HUES64 (cell line): ENCODE data around the gene RABIF.
"Not testable (repeated sequence)": the region's sequence is repeated elsewhere in the genome, so short reads cannot be mapped to it uniquely, and the experiment has no call there.

Source experiments
- H3K27ac ChIP-seq: 2 replicates; pipeline ENCODE4 v1.7.0; 2013; ENCODE audit warnings: low read depth, low read length, inconsistent platforms
- H3K27me3 ChIP-seq: 2 replicates; pipeline ENCODE4 v1.6.1; 2013; ENCODE audit warnings: mild to moderate bottlenecking, low read length; ENCODE audit not compliant: insufficient read depth
- H3K36me3 ChIP-seq: 2 replicates; pipeline ENCODE4 v1.6.1; 2013; ENCODE audit warnings: mild to moderate bottlenecking, low read length; ENCODE audit not compliant: insufficient read depth
- H3K4me1 ChIP-seq: 2 replicates; pipeline ENCODE4 v1.6.1; 2013; ENCODE audit warnings: mild to moderate bottlenecking, low read length, moderate library complexity; ENCODE audit not compliant: insufficient read depth
- H3K4me3 ChIP-seq: 2 replicates; pipeline ENCODE4 v1.5.1; 2013; ENCODE audit warnings: mild to moderate bottlenecking, low read length, moderate library complexity
- H3K9ac ChIP-seq: 2 replicates; pipeline ENCODE4 v1.6.1; 2013; ENCODE audit warnings: mild to moderate bottlenecking, low read depth, low read length
- H3K9me3 ChIP-seq: 2 replicates; pipeline ENCODE4 v1.6.1; 2013; ENCODE audit warnings: low read depth, low read length; ENCODE audit not compliant: insufficient read depth
- WGBS: fragments of 150-250, 120-280 bp; methylation state at CpG from one replicate; pipeline ENCODE4 v1.1.7; 2013; ENCODE audit warnings: missing lambda C conversion rate; 5-methylcytosine and 5-hydroxymethylcytosine counted together

Gene RABIF

GRCh38 chr1:202831906-202832305, 57.0 kb downstream of the RABIF start:
- H3K36me3 ChIP-seq: no peaks in the 10 kb centered on the region
- no peak overlapping the region for H3K4me3 ChIP-seq
- no peak overlapping the region for H3K9ac ChIP-seq
- no peaks in the 10 kb centered on the region for H3K27me3 ChIP-seq
- WGBS: 90% methylated on average over 2 of the region's 3 CpGs
- peaks cover 10% of the 10 kb centered on the region; the same call in 1 of the 2 replicates for H3K4me1 ChIP-seq
- no peak overlapping the region for H3K27ac ChIP-seq
- H3K9me3 ChIP-seq: no peaks in the 10 kb centered on the region

- 97% methylated on average over 8 of the region's 9 CpGs for WGBS
- H3K27me3 ChIP-seq, H3K9me3 ChIP-seq, H3K9ac ChIP-seq, H3K4me1 ChIP-seq, H3K4me3 ChIP-seq, H3K36me3 ChIP-seq, H3K27ac ChIP-seq: not testable (repeated sequence)
Observed at GRCh38 chr1:202829223-202829622, 59.7 kb downstream of the RABIF start.
